NCI-H774 (cell line): Measurements from ENCODE around the gene SULT4A1.
A peak's percentile ranks its signal among the peaks of the same experiment; 100 is the strongest.
"Not testable (repeated sequence)": the region's sequence is repeated elsewhere in the genome, so short reads cannot be mapped to it uniquely, and the experiment has no call there.

Source experiments
- DNase-seq: peaks from one replicate; lab custom pipeline; 2025; lab: John Stamatoyannopoulos, UW

Gene SULT4A1

DNA sequence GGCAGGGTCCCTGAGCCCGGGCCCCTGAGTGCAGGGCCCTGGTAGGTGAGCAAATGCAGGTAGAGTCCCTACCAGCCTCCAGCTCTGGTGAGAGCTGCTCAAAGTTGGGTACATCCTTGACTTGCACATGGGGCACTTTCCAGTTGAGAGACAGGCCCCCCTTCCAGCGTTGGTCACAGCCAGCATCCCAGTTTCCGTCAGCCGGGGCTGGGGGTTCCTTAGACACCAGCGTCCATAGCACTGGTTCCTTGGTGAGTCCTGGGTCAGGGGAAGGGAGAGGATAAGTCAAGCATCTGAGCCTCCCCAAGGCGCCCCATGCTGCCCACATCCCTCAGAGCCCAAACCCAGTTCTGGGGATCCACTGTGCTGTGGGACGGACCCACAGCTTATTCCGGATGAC lies 23.9 kb upstream of the SULT4A1 start:
- DNase-seq = no peak

DNA sequence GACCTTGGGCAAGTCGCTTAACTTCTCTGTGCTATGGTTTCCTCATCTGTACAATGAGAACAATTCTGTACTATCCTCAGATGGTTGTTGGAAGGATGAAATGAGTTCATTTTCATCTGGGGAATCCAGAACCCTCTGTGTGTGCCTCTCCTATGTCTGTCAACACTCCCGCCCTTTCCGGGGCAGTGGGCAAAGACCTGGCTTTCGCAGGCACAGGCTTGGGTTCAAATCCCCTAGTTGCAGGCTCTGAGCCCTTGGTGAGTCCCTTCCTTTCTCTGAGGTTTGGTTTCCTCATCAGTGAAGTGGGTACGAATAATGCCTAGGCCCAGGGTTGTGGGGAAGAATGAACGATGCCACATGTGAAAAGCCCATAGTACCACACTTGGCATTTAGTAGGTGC lies 23.5 kb upstream of the SULT4A1 start:
- DNase-seq = no peak

DNA sequence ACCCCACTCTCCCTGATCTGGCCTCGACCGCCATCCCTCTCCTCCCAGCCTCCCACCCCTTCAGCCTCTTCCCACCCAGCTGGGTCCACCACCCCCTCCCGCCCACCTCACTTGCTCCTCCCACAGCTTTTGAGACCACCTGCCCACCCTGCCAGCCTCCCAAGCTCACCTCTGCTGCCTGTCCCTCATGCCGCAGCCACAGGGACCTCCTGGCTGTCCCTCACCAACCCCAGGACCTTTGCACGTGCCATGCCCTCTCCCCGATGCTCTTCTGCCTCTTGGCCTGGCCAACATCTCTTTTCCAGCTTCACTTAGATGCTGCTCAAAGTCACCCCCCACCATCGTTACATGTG lies 23.0 kb upstream of the SULT4A1 start:
- DNase-seq = no peak

DNA sequence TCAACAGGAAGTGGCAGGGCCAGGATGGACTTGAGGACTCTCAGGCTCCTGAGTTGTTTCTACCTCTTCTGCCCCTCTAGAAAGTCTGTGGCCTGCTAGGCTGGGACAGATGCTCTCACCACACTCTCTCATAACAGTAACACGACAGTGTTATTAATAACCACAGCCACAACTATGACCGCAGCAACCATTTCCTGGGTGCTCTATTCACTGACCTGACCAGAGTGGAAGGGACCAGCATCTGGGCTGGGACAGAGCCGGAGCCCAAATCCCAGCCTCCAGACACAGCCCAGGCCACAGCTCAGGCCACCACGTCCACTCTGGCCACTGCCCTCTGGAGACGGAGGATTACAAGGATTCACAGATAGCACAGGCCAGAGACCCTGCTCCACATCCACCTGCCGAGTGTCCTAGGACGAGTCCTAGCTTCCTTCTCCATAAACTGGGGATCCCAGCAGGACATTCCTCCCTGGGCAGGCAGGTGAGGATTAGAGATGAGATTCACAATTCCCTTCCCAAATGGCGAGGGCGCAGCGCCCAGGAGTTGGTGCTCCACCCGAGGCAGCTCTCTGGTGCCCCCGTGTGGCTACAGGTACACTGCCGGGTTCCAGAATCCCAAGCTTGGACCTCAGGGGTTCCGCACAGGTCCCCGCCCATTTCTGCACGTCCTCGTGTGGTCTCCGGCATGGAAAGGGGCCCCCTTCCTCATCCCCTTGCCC lies 22.4 kb upstream of the SULT4A1 start:
- peak; percentile 12 for DNase-seq

DNA sequence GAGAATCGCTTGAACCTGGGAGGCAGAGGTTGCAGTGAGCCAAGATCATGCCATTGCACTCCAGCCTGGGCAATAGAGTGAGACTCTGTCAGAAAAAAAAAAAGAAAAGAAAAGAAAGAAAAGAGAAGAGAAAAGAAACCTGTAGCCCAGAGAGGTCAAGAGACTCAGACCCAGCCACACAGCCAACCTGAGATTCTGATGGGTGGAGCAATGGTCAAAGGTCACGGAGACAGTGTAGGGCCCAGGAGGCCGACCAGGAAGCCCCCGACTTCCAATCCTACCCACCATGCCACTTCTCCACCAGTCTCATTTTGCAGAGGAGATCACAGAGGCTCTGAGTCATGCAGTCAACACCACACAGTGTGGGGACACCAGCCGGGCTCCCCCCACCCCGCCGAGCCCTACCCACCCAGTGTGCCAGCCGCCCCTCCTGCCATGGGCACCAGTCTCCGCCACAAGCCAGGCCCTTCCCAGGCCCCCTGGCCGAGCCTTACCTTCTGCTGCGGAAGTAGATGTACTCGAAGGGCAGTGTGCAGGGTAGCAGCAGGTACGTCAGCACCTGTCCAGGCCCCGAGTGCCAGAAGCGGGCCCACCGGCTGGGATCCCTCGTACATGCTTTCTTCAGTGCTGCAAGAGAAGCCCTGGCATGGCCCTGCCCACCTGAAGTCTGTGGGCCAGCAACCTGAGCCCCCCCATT lies 21.6 kb upstream of the SULT4A1 start:
- no peak for DNase-seq

DNA sequence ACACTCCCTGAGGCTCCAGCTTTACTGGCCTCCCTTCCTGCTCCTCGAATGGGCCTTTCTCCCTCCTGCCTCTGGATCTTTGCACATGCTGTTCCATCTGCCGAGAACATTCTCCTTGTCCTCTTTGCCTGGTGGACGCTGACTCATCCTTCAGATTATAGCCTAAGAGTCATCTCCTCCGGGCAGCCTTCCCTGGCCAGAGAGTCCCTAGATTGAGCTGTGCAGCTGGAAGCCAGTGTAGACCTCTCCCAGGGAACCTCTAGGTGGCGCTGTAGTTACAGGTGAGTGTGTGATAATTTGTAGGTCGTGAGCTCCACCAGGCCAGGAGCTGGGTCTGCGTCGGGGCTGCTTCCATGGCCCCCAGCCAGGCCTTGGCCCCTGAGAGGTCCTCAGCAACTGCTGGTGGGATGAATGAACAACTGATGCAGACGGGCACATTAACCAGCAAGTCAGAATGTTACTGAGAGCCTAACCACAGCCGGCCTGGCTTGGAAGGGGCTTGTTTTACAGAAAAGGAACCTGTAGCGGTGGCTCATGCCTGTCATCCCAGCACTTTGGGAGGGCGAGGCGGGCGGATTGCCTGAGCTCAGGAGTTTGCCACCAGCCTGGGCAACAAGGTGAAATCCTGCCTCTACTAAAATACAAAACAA lies 20.8 kb upstream of the SULT4A1 start:
- peak; percentile 31 for DNase-seq

DNA sequence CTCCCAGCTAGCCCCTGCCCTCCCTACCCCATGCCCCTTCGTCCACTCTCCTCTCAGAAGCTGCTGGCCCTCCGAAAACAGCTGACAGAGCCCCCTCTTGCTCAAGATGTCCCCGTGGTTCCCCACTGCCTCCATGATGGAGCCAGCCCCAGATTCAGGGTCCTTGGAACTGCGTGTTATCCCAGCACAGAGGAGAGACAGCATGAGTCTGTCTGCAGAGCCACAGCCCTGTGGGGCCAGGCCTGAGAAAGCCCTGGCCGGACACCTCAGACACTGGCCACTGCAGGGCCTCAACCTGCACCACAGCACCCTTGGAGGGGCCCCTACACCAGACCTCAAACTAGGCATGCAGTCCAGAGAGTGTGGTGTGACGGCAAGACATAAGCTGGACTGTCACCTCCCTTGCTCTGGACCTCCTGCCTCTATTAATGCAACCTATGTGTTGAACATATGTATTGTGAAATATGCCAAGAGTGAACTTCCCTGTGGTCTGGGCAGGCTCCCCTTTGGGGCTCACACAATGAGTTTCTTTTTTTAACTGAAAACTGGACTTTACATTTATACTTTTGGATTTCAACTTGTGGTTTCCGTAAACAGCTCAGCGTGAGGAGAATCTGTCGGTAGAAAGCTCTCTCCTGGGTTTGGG lies 19.9 kb upstream of the SULT4A1 start:
- DNase-seq = no peak

DNA sequence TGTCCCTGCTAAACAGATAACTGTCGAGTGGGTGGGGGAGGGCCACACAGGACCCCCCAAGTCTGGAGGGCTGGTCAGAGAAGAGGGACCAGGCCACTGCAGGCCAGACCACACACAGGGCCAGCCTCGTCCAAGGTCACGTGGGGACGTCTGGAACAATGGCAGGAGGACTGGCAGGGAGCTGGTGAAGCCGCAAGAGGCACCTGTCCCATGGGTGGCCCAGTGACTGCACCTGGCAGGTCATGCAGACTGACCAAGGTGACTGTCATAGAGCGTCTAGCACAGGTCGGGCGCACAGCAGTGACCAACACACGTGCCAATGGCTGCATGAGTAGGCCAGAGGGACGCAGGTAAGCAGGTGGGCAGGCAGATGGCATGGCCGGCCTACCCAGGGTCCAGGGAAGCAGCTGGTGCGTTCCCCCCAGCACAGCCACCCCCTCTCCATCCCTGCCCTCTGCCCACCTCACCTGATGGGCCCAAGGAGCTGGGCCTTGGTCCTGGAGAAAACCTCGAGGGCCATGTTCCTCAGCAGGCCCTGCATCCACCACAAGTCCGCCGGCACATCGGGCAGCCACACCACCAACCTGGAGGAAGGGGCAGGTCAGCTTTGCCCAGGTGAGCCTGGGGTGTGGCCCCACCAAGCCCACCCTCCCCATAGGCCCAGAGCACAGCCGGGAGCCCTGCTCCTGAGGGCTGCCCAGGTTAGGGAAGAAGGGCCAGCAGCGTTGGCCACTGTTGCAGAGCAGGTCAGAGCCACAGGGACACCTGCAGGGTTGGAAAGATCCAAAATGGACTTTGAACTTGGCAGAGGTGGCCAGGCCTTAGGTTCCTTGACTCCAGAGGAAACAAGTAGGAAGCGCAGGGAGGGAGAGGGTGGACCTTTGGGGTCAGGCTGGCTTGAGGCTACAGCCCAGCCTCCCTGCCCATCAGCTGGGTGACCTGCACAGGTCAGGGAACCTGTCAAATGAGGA lies 19.1 kb upstream of the SULT4A1 start:
- DNase-seq = no peak

DNA sequence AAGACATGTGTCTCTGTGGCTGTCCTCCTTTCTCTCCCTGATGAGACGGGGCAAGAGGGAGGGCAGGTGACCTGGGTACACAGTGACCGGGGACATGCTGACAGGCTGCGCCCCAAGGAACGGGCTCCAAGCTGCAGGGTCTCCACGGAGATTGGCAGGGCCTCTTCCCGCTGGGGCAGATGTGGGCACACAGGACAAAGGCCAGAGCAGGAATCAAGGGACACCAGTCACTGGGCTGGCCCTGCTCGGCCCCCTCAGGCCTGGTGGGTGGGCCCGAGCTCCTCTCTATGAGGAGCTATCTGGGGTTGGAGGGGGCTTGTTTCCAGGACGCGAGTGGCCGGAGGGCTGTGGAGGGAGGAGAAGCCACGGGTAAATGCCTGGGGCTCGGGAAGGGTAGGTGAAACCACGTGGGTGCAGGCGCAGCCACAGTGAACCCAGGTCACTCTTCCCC lies 18.3 kb upstream of the SULT4A1 start:
- DNase-seq = no peak

DNA sequence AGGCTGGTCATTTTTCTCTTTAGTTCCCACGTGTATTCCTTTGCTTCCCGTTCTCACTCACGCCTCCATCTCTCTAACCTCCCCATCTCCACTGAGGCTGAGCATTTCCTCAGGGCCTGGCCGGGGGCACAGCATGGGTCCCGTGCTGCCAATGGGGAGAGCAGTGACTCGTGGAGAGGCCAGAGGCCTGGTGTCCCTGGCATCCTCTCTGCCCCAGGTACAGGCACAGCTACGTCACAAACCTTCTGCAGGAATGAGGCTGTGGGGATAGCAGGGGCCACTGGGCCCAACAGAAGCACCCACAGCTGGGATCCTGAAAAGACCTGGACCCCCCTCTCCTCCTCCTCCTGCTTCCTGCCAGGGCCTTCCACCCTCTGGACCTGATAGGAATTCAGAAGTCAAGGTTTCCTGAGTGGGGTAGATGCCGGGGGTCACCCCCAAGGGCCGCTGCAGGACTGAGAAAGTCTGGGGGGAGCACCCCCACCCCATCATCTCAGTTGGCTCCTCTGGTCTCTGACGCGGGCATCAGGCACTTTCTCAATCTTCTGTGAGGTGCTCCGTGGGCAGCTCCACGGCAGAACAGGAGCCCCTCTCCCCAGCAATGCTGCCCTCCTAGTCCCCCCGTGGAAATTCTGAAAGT lies 17.7 kb upstream of the SULT4A1 start:
- DNase-seq = no peak

DNA sequence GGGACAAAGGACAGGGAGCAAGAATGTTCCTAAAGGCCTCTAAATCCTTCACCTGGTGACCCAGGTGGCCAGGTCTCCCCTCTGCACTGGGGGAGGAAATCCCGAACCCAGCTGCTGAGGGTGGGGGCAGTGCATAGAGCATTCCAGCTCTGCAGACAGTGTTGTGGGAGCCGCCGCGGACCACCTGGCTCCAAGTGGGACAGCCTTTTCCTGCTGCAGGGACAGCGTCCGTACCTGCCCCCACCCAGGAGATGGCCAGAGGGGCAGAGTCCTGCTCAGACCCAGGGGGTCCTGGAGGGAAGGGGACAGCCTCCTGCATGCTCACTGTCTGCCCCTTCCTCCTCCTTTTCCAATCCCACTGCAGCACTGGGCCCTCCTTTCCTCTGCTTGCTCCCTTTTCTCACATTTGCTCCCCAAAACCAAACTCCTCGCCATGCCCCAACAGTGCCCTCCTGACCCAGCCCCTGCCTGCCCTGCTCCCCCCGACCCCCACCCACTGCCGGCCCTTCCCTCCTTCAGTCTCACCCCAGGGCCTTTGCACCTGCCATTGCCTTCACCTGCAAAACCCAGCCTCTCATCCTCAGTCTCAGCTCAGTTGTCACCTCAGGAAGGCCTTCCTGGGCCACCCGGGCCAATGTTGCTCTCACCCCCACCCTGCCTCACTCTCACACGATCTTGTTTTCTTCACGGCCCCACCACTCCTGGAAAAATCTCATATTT lies 16.7 kb upstream of the SULT4A1 start:
- DNase-seq = no peak

DNA sequence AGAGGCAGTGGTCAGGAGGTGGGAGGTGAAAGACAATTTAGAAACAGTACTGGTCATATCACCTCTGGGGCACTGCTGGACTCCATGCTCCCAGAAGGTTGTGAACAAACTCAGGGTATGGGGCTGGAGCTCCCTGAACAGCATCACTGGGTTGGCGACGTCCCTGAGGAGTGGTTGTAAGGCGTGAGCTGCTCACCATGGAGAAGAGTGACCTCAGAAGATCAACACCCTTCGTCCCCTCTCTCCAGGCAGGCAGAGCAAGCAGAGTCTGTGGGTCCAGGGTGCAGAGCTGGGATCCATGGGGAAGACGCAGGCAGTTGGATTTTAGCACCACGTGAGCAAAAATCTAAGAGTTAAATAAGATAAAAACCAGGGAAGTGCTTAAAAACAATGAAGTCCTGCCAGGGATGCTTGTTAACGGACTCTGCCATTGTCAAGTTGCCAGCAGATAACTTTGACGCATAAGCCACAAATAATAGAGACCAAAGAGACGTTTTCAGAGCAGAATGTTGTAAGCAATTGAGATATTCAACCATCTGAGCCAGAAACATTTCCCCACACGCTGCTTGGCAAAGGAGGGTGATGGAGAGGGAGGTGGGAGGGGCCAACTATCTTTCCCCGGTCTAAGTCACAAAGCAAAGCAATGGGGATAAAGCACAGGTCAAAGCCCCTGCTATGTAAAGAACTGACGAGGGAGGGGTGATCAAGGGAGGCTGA lies 15.9 kb upstream of the SULT4A1 start:
- no peak for DNase-seq

DNA sequence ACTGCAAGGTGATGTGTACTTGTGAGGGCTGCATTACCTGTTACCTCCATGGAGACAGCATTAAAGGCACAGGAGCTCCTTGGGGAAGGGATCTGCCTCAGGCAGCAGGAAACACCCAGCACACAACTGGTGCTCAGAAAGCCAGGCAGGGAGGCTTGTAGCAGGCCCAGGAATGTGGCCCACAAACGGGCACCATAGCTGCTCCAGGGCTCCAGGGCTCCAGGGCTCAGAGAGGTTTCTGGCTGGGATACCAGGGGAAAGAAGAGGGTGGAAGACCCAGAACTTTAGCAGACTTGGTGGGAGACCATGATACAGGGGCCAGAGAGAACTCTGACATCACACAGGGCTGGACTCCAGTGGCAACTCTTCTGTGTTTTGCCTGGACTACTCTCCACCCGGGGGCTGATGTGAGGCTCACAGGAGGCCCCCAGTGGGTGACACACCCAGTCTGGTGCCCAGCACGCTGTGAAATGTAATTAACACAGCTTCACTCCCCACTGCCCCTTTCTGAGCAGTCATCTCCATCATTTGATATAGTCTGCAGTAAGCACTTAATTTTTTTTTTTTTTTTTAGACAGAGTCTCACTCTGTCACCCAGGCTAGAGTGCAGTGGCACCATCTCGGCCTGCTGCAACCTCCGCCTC lies 14.7 kb upstream of the SULT4A1 start:
- DNase-seq = no peak

DNA sequence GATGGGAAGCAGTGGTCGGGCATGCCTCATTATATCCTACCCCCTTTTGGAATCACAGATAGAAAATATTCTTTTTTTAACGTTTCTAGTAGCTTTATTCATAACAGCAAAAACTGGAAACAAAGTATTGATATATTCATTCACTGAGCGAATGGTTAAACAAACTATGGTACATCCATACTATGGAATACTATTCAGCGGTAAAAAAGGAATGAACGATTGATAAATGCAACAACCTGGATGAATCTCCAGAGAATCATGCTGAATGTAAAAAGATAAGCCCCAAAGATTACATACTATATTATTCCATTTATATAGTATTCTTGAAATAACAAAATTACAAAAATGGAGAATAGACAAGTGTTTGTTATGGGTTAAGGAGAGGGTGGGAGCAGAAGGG lies 7.5 kb upstream of the SULT4A1 start:
- no peak for DNase-seq

DNA sequence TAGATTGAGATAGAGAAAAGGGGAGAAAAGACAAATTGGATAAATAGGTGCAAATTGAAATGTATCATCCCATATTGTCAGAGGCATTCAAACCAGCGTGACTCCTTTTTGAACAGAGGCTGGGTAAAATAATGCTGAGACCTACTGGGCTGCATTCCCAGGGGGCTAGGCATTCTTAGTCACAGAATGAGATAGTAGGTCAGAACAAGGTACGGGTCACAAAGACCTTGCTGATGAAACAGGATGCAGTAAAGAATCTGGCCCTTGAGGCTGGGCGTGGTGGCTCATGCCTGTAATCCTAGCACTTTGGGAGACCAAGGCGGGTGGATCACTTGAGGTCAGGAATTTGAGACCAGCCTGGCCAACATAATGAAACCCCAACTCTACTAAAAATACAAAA lies 6.7 kb upstream of the SULT4A1 start:
- DNase-seq = not testable (repeated sequence)

DNA sequence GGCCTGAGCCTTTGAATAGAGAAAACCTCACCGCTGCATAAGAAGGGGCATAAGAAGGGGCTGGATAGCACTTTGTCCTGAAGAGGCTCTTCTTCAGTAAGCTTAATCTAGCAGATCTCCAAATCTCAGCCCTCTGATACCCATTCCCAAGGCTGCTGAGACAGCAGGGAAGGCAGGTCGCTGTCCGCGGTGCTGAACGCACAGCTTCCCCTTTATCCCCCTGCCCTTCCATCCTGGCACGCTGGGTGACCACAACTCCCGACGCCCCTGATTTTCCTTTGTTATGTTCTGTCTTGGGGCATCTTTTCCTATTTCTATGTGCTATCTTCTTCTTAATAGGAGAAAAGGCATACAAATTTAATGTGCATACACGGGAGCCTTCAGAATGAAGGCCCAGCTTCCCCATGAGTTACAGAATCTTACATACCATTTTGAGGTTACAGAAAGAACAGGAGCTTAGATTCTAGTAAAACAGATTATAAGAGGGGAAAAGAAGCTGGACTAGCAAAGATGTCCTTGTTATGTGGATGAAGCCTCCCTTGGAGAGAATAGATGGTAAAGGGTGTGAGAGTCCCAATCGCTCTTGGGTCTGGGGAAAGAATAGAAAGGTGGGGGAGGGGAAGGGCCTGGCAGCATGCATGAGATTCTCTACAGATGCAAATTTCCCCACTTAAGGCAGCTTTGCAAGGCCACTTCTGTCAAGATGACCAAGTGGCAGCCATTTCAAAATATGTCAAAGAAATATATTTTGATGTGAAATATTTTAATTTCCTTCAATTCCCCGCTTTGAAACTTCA lies 5.7 kb upstream of the SULT4A1 start:
- no peak for DNase-seq

DNA sequence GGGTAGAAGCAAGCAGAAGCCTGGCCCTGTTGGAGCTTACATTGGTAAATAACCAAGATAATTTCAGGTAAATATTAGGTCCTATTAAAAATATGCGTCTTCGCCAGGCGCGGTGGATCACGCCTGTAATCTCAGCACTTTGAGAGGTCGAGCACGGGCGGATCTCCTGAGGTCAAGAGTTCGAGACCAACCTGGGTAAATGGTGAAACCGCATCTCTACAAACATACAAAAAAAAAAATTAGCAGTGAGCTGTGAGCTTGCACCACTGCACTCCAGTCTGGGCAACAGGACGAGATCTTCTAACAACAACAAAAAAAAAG lies 529 bp upstream of the SULT4A1 start:
- no peak for DNase-seq

DNA sequence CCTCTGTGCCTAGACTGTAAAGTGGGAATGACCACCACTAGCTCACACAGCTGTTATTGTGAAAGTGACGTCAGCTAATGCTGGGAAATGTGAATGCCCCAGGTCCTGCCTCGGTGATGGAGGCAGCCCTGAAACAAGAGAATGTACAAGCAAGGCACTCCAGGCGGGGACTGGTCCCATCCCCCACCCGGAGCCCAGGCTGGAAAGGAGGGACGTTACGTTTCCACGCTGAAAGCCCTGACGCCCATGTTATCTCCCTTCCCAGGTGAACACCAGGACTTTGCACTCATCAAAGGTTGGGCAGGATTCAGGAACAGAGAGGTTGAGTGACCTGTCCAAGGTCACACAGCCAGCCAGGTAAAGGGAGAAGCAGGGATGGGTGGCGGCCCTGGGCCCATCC lies 784 bp downstream of the SULT4A1 start:
- DNase-seq = no peak

DNA sequence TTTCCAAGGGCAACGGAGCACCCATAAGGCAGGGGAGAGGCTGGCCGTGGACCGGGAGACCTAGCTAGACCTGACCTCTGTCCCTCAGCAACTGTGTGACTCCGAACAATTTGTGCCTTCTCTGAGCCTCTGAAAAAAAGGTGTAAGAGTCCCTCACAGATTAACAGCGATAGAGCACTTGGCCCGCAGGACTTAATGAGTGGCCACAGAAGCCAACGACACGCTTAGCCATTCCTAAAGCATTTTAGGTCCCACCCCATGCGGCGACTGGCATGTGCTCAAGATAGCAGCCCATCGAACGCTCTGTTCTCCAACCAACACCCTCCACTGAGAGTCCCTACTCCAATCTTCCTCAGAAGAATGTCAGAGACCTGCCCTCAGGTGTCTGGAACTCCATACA lies 1.5 kb downstream of the SULT4A1 start:
- DNase-seq = no peak
